Endothelial cell of umbilical vein (primary cell): ENCODE results near the gene LRP2. TPM values are rescaled to one million over a fixed set of nuclear protein-coding genes. Genes with fewer than 3 reads are reported as not detected.

Experiments
- BruUV-seq: library from RNA; stranded (reverse); fragments of 400-500 nt; replicated peaks from 2 replicates; lab custom pipeline; 2021; lab: Mats Ljungman, UMichigan
- CTCF ChIA-PET: fragments of 300-600, 350-600 bp; sonication (Branson Sonifier 250); formaldehyde crosslinking; loops from one replicate; lab custom pipeline; 2021; ENCODE audit warnings: antibody characterized with exemption, inconsistent platforms; lab: Charles Lee
- POLR2A ChIA-PET: fragments of 300-600, 350-600 bp; sonication (Branson Sonifier 250); formaldehyde crosslinking; loops from one replicate; lab custom pipeline; 2021; ENCODE audit warnings: antibody characterized with exemption, inconsistent platforms; lab: Charles Lee
- DNase-seq: peaks from one replicate; pipeline ENCODE4 v3.0.0-alpha.2; 2011; ENCODE audit warnings: low read depth, low spot score
- FAIRE-seq: peaks from 2 replicates; lab custom pipeline; 2011; peaks lifted over from hg19 to GRCh38; lab: Jason Lieb, UNC
- H2AFZ ChIP-seq: 2 replicates; pipeline ENCODE4 v1.6.0; 2012; ENCODE audit warnings: low read depth, low read length, control low read depth, inconsistent platforms
- H3K27ac ChIP-seq: 2 replicates; pipeline ENCODE4 v1.5.1; 2011; ENCODE audit warnings: low read depth, mild to moderate bottlenecking, control low read depth, low read length, moderate library complexity; ENCODE audit not compliant: insufficient read depth
- H3K27me3 ChIP-seq, 2 experiments: 2 replicates each; pipeline versions ENCODE4 v1.6.0 to v1.6.1; 2011; ENCODE audit warnings: low read length in 2 of 2, mixed read lengths in 1 of 2; ENCODE audit not compliant: control insufficient read depth in 2 of 2, insufficient read depth in 2 of 2
- H3K36me3 ChIP-seq, 2 experiments: 2 replicates in 1 of 2; 3 replicates in 1 of 2; pipeline ENCODE4 v1.5.1; 2011; ENCODE audit warnings: low read length in 2 of 2, mild to moderate bottlenecking in 1 of 2, moderate library complexity in 1 of 2; ENCODE audit not compliant: control insufficient read depth in 2 of 2, insufficient read depth in 2 of 2; ENCODE audit errors: extremely low read depth in 1 of 2
- H3K4me1 ChIP-seq: 3 replicates; pipeline ENCODE4 v1.5.1; 2011; ENCODE audit warnings: mild to moderate bottlenecking, low read length; ENCODE audit not compliant: control insufficient read depth, insufficient read depth; ENCODE audit errors: extremely low read depth
- H3K4me2 ChIP-seq: 2 replicates; pipeline ENCODE4 v1.6.1; 2011; ENCODE audit warnings: low read length, control low read depth, mixed read lengths; ENCODE audit not compliant: insufficient read depth
- H3K4me3 ChIP-seq, 3 experiments: fragments of 200-600 bp in 1 of 3; sonication (generic), shearing (Covaris generic) in 1 of 3; replicated peaks in 1 of 3; 2 replicates each; pipeline ENCODE4 v1.5.1; 2011 to 2016; ENCODE audit warnings: control low read depth in 3 of 3, low read length in 3 of 3, mild to moderate bottlenecking in 2 of 3, inconsistent platforms in 1 of 3, low read depth in 1 of 3, moderate library complexity in 1 of 3; ENCODE audit not compliant: insufficient read depth in 1 of 3
- H3K79me2 ChIP-seq: 2 replicates; pipeline ENCODE4 v1.6.0; 2012; ENCODE audit warnings: low read length, inconsistent platforms; ENCODE audit not compliant: control insufficient read depth, insufficient read depth
- H3K9ac ChIP-seq: replicated peaks from 2 replicates; pipeline ENCODE3; 2011; ENCODE audit warnings: low read length, control low read depth; ENCODE audit not compliant: insufficient read depth; ENCODE audit errors: extremely low read depth
- H3K9me1 ChIP-seq: replicated peaks from 3 replicates; pipeline ENCODE4 v1.6.0; 2011; ENCODE audit warnings: mild to moderate bottlenecking, low read length; ENCODE audit not compliant: control insufficient read depth, insufficient read depth; ENCODE audit errors: extremely low read depth
- H3K9me3 ChIP-seq: replicated peaks from 2 replicates; pipeline ENCODE4 v1.5.1; 2012; ENCODE audit warnings: low read length, inconsistent platforms; ENCODE audit not compliant: control insufficient read depth, insufficient read depth
- H4K20me1 ChIP-seq: replicated peaks from 2 replicates; pipeline ENCODE3; 2011; ENCODE audit warnings: mild to moderate bottlenecking, low read length; ENCODE audit not compliant: control insufficient read depth, insufficient read depth; ENCODE audit errors: extremely low read depth
- EZH2 ChIP-seq: IDR thresholded peaks from 2 replicates; pipeline ENCODE4 v1.6.1; 2012; ENCODE audit warnings: borderline replicate concordance, low read depth, mild to moderate bottlenecking, moderate library complexity, low read length, inconsistent platforms; ENCODE audit not compliant: severe bottlenecking
- FOS ChIP-seq: IDR thresholded peaks from 2 replicates; pipeline ENCODE4 v1.6.1; 2011; ENCODE audit warnings: mild to moderate bottlenecking, low read length, moderate library complexity, borderline replicate concordance; ENCODE audit not compliant: insufficient read depth
- GATA2 ChIP-seq: IDR thresholded peaks from 2 replicates; pipeline ENCODE4 v1.7.0; 2011; ENCODE audit warnings: low read depth, mild to moderate bottlenecking, moderate library complexity, mixed read lengths, low read length; ENCODE audit not compliant: insufficient read length, insufficient read depth
- JUN ChIP-seq: IDR thresholded peaks from 2 replicates; pipeline ENCODE4 v1.6.1; 2011; ENCODE audit warnings: borderline replicate concordance, low read depth; ENCODE audit not compliant: insufficient read length, insufficient read depth
- MYC ChIP-seq: IDR thresholded peaks from one replicate; pipeline ENCODE4 v1.6.1; 2011; ENCODE audit warnings: mild to moderate bottlenecking, low read depth, low read length
- POLR2A ChIP-seq: IDR thresholded peaks from 2 replicates; pipeline ENCODE4 v1.6.1; 2012; ENCODE audit warnings: low read depth, mild to moderate bottlenecking, control low read depth, low read length
- POLR2AphosphoS5 ChIP-seq: IDR thresholded peaks from 2 replicates; pipeline ENCODE4 v1.6.1; 2012; ENCODE audit warnings: low read depth, mild to moderate bottlenecking, control low read depth, low read length, moderate library complexity; ENCODE audit not compliant: insufficient read depth
- dilution Hi-C: fragments of 300-500 bp; cut with MboI; formaldehyde crosslinking; loops from one replicate; pipeline ENCODE4 v1.15.0; 2019; ENCODE audit warnings: low sequenced_read_pairs; ENCODE audit not compliant: extremely low pct_ligation_motif_present
- intact Hi-C: fragments of 100-400 bp; cut with micrococcal nuclease; formaldehyde crosslinking; loops from one replicate; pipeline ENCODE4 v1.10.0; 2022
- polyA plus RNA-seq, 4 experiments: library from polyadenylated mRNA; depleted of rRNA in 3 of 4; stranded (reverse) in 3 of 4; unstranded in 1 of 4; fragments of >200 nt; gene quantifications; 2 replicates each; pipeline versions ENCODE4 v1.2.1 to v1.2.3, GENCODE V29; 2011 to 2012; ENCODE audit warnings: missing spikeins in 1 of 4
- total RNA-seq: library from RNA; stranded (reverse); gene quantifications from 2 replicates; pipeline ENCODE4 v1.2.3, GENCODE V29; 2021
- TF ChIP-seq, protein P1 (sequence below): IDR thresholded peaks from 2 replicates; pipeline ENCODE4 v1.6.1; 2011; ENCODE audit not compliant: insufficient read depth, insufficient read length
- TF ChIP-seq, protein P2 (sequence below), 2 donors: IDR thresholded peaks; 1 replicate in 1 of 2; 2 replicates in 1 of 2; pipeline ENCODE4 v1.5.1; 2011; ENCODE audit warnings: low read length in 2 of 2, mild to moderate bottlenecking in 2 of 2, moderate library complexity in 2 of 2, control low read depth in 1 of 2, inconsistent platforms in 1 of 2, low read depth in 1 of 2; ENCODE audit not compliant: insufficient read depth in 1 of 2; ENCODE audit errors: extremely low read depth in 1 of 2

LRP2 gene
- total and polyA plus RNA-seq, 2 donors (not counting 3 experiments of a cell fraction or from before 2014, with no cell fraction given), result not detected

DNA sequence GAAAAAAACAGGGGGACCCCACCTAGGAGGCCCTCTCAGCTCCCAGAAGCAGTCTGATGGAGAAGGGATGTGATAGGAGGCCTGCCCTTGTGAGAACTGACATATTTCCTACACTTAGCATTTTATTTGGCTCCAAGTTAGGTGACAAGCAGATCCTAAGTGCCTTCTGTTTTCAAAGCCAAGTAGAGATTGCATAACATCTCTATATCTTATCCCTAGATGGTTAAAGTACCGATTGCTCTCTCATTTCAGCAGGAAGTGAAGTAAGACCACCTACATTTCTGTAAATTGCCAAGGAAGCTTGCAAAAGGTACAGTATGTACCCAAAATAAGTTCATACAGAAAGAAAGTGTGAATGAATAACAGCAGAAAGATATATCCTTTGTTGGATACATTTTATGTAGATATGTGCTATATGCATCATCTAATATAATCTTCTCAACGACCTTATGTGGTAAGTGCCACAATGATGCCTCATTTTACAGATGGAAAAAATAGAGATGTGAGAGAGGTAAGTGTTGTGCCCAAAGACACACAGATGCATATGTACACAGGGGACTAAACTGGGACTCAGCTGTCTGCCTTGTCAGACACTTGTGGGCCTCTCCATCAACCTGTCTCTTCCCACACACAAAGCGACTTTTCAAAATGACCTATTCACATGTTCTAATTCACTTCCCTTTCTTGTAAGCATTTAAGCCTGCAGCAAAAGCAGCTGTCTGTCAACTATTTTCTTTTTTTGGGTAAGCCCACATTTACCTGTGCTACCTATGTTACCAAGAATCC, 254.0 kb downstream of the LRP2 start:
- no peak for FAIRE-seq
- H3K9me3 ChIP-seq, result no peaks in the 10 kb centered on the region
- TF ChIP-seq FOS, result no peak
- TF ChIP-seq JUN, result no peak
- no peak for TF ChIP-seq POLR2A
- no peak for TF ChIP-seq POLR2AphosphoS5
- TF ChIP-seq, protein P1, sequence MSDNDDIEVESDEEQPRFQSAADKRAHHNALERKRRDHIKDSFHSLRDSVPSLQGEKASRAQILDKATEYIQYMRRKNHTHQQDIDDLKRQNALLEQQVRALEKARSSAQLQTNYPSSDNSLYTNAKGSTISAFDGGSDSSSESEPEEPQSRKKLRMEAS, result no peak
- no peak for TF ChIP-seq GATA2
- no peak for TF ChIP-seq EZH2
- TF ChIP-seq, protein P2, sequence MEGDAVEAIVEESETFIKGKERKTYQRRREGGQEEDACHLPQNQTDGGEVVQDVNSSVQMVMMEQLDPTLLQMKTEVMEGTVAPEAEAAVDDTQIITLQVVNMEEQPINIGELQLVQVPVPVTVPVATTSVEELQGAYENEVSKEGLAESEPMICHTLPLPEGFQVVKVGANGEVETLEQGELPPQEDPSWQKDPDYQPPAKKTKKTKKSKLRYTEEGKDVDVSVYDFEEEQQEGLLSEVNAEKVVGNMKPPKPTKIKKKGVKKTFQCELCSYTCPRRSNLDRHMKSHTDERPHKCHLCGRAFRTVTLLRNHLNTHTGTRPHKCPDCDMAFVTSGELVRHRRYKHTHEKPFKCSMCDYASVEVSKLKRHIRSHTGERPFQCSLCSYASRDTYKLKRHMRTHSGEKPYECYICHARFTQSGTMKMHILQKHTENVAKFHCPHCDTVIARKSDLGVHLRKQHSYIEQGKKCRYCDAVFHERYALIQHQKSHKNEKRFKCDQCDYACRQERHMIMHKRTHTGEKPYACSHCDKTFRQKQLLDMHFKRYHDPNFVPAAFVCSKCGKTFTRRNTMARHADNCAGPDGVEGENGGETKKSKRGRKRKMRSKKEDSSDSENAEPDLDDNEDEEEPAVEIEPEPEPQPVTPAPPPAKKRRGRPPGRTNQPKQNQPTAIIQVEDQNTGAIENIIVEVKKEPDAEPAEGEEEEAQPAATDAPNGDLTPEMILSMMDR (IDR thresholded peaks at IDR 0.05; ENCODE audit: extremely low read depth in 1 of 2, insufficient read depth in 1 of 2, low read depth in 1 of 2, low read length in 2 of 2), result no peak
- TF ChIP-seq MYC, result no peak
- no peak overlapping the region for H3K27ac ChIP-seq
- no peak overlapping the region for H3K9ac ChIP-seq
- BruUV-seq, result no TSS peak
- H2AFZ ChIP-seq, result no peak overlapping the region
- H3K4me1 ChIP-seq, result peaks cover 11% of the 10 kb centered on the region
- H3K4me3 ChIP-seq, result no peak overlapping the region
- dilution Hi-C loops, result no loop called here
- ChIA-PET POLR2A (no interaction called here), CTCF (interaction anchor here (1.1 to 9.0 kb wide), 10 partner anchors 12 to 168 kb away, joined by 3 to 217 read pairs (median 8); partner anchors contain the start of gene DHRS9)
- DNase-seq, result no peak
- intact Hi-C loops, result loop anchor here (10.0 kb wide), 1 partner anchor 337 kb away; no protein-coding TSS in a partner anchor
- no peaks in the 10 kb centered on the region for H3K79me2 ChIP-seq
- no peaks in the 10 kb centered on the region for H3K36me3 ChIP-seq
- no peak overlapping the region for H3K4me2 ChIP-seq
- no peaks in the 10 kb centered on the region for H4K20me1 ChIP-seq
- H3K9me1 ChIP-seq, result no peaks in the 10 kb centered on the region
- no peaks in the 10 kb centered on the region for H3K27me3 ChIP-seq
